NB4 (cell line): ENCODE measurements around the gene WSCD1.

Experiments
- MYC ChIP-seq: IDR thresholded peaks from 2 replicates; pipeline ENCODE4 v1.6.1; 2011; ENCODE audit warnings: low read depth, low read length
- POLR2A ChIP-seq: IDR thresholded peaks from 2 replicates; pipeline ENCODE4 v1.6.1; 2011; ENCODE audit warnings: mild to moderate bottlenecking; ENCODE audit not compliant: insufficient read length; ENCODE audit errors: extremely low read depth
- TF ChIP-seq, protein P1 (sequence below): IDR thresholded peaks from one replicate; pipeline ENCODE4 v1.5.1; 2012; ENCODE audit warnings: low read depth, low read length
- TF ChIP-seq, protein P2 (sequence below): IDR thresholded peaks from 2 replicates; pipeline ENCODE4 v1.6.1; 2011; ENCODE audit warnings: low read depth, low read length

DNA sequence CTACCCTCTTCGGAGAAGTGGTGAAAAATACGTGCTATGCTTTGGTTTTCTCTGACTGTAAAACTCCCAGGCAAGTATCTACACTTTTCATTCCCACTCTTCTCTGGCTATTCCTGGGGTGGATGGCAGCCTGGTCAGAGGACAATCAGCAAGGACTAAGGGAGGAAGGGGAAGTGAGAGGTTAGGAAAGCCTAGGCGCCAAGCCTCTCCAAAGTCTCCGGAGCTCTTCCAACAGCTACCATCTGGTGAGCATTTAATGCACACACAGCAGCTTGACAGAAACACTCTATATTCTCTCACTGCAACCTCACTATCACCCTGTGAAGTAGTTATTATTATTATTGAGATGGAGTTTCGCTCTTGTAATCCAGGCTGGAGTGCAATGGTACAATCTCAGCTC is 65.1 kb downstream of the WSCD1 start:
- TF ChIP-seq, protein P1, sequence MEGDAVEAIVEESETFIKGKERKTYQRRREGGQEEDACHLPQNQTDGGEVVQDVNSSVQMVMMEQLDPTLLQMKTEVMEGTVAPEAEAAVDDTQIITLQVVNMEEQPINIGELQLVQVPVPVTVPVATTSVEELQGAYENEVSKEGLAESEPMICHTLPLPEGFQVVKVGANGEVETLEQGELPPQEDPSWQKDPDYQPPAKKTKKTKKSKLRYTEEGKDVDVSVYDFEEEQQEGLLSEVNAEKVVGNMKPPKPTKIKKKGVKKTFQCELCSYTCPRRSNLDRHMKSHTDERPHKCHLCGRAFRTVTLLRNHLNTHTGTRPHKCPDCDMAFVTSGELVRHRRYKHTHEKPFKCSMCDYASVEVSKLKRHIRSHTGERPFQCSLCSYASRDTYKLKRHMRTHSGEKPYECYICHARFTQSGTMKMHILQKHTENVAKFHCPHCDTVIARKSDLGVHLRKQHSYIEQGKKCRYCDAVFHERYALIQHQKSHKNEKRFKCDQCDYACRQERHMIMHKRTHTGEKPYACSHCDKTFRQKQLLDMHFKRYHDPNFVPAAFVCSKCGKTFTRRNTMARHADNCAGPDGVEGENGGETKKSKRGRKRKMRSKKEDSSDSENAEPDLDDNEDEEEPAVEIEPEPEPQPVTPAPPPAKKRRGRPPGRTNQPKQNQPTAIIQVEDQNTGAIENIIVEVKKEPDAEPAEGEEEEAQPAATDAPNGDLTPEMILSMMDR = no peak
- TF ChIP-seq POLR2A = no peak
- TF ChIP-seq, protein P2, sequence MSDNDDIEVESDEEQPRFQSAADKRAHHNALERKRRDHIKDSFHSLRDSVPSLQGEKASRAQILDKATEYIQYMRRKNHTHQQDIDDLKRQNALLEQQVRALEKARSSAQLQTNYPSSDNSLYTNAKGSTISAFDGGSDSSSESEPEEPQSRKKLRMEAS = no peak
- no peak for TF ChIP-seq MYC
